Choroid plexus epithelial cell (primary cell): ENCODE results near the gene C11orf91.
A peak's percentile ranks its signal among the peaks of the same experiment; 100 is the strongest.
"Not testable (repeated sequence)": the region's sequence is repeated elsewhere in the genome, so short reads cannot be mapped to it uniquely, and the experiment has no call there.

Source experiments
- DNase-seq: peaks from one replicate; pipeline ENCODE4 v3.0.0-alpha.2; 2010; ENCODE audit warnings: low read depth
- H3K4me3 ChIP-seq: 2 replicates; pipeline ENCODE4 v1.5.1; 2011; ENCODE audit warnings: low read depth, mild to moderate bottlenecking, control low read depth, low read length, moderate library complexity
- CTCF ChIP-seq: conservative IDR thresholded peaks from 2 replicates; pipeline ENCODE4 v1.5.1; 2011; ENCODE audit warnings: low read depth, mild to moderate bottlenecking, control low read depth, inconsistent platforms, low read length, moderate library complexity

Gene C11orf91

GRCh38 chr11:33730716-33731115 is 30.1 kb upstream of the C11orf91 start:
- TF ChIP-seq CTCF, result no peak
- no peak overlapping the region for H3K4me3 ChIP-seq
- DNase-seq, result no peak

GRCh38 chr11:33729072-33729664 is 28.5 kb upstream of the C11orf91 start:
- not testable (repeated sequence) for H3K4me3 ChIP-seq, DNase-seq

GRCh38 chr11:33727539-33727938 is 26.9 kb upstream of the C11orf91 start:
- H3K4me3 ChIP-seq, DNase-seq: not testable (repeated sequence)

- no peak for DNase-seq
- no peak for TF ChIP-seq CTCF
Observed at GRCh38 chr11:33725496-33725895, 24.9 kb upstream of the C11orf91 start.

GRCh38 chr11:33724644-33725035 is 24.0 kb upstream of the C11orf91 start:
- no peak overlapping the region for H3K4me3 ChIP-seq
- peak; percentile 85 for DNase-seq

More at GRCh38 chr11:33725496-33725895, 24.9 kb upstream of the C11orf91 start:
- H3K4me3 ChIP-seq, result no peak overlapping the region

GRCh38 chr11:33723238-33723881 is 22.7 kb upstream of the C11orf91 start:
- H3K4me3 ChIP-seq, result no peak overlapping the region
- no peak for TF ChIP-seq CTCF
- peak; percentile 85 for DNase-seq

More at GRCh38 chr11:33724644-33725035, 24.0 kb upstream of the C11orf91 start:
- no peak for TF ChIP-seq CTCF

- DNase-seq, result no peak
- H3K4me3 ChIP-seq, result no peak overlapping the region
Observed at GRCh38 chr11:33722590-33723234, 22.1 kb upstream of the C11orf91 start.

More at GRCh38 chr11:33722590-33723234, 22.1 kb upstream of the C11orf91 start:
- TF ChIP-seq CTCF, result no peak
